Fibroblast of upper back skin (primary cell): ENCODE data around the gene SETMAR.
"Not testable (repeated sequence)": the region's sequence is repeated elsewhere in the genome, so short reads cannot be mapped to it uniquely, and the experiment has no call there.

Source experiments
- DNase-seq: peaks from one replicate; pipeline ENCODE4 v3.0.0-alpha.2; 2013

Gene SETMAR

DNA sequence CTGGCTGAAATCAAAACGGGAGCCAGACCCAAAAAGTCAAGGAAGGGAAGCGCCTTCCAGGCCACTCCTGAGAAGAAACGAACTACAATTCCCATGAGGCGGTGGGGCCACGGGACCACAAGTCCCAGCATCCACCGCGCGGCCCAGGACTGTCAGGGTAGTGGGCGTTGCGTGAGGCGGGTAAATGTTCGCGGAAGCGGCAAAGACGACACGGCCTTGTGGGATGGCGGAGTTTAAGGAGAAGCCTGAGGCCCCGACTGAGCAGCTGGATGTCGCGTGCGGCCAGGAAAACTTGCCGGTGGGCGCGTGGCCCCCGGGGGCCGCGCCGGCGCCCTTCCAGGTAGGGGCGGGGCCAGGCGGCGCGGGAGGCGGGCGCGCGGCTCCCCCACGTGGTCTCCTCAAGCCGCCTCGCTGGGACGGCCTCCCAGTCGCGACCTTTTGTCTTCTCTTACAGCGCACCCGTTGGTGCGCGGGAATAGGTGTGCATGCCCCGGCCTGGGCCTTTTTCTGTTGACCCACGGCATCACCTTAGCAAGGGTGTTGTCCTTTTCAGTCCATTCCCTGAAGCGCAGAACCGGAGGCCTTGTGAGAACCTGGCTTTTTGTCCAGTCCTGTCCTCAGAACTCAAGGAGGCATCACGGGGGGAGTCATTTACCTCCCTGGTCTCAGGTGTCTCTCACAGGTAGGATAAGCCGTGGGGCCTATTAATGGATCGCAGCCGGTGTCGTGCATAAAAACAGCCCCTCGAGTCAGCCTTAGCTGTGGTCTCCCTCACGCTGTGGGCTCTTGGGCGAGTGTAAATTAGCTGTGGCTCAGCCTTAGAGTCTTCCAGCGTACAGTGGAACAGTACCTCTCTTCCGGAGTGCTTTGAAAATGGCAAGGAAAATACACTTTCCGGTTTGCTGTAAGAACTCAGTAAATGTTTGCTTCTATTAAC, at the start of gene SETMAR:
Gene SETMAR, plus strand, starts transcription at position 183 of the 937 bp plus-strand sequence. Its CDS starts 2 bp downstream, at position 185.
- DNase-seq: peak; percentile 87

DNA sequence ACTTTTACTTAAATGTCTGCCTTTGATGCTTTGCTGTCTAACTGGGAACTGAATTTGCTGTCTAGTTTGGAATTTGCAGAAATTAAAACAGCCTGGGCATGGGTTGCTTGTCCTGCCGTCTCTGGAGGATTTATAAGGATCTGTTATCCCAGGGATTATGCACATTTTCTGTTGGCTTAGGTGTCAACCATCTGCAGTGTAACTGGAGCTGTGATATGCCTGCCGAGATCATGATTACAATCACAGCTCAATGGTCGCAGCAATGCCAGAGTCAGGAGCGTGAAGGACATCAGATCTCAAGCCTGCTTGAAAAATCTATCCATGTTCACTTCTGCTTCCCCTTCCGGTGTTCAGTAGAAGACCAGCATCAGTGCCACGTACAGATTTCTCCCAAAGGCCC, 41.8 kb upstream of the SETMAR start:
- no peak for DNase-seq

DNA sequence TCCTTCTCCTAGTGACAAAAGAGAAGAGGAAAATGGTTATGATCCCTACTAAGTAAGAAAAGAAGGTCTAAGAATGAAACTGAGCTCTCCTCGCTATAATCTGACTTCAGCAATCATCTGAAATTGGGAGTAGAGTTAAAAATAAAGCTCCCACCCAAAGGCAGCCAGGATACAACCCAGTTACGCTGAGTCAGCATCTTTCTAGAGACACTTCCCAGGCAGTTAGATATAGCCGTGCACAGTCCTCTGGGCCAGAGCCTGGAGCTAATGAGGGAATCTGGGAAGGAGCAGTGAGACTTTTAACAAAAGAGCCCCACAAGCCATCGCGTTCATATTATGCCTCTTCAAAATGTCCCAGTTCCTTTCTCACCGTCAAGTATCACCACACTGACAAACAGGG, 39.1 kb upstream of the SETMAR start:
- DNase-seq: no peak

DNA sequence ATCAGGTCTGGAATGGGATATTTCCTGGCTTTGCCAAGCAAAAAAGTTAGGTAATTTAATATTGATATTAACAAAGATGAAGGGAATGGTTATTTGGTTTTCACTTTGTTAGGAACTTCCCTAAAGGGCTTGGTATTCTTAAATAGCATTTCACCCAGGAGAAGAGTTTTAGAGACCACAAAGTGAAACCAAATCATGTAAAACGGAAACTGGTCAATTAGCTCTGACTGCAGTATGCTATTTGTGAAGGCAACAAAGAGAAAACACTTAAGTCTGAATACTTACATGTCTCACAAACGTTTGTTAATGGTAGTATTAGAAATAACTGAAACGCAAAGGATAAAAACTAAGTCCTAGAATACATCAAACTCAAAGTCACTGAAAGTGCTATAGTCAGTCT, 32.4 kb upstream of the SETMAR start:
- no peak for DNase-seq

DNA sequence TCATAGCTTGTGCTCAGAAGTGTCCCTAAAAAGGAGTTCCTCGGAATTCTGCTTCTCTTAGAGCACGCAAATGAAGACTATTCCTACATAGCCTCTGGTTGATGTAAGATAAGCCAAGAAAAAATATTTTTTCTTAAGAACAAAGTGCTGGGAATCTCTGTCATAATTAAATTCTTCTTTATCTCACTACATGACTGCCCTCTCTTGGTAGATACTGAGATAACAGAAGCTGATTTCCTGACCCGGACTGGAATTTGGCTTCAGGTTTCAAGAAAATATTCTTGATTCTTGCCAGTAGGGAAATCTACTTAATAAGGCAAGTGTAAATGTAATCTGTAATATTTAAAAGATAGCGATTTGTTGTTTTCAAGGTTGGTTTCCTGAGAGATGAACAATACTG, 31.3 kb upstream of the SETMAR start:
- peak; percentile 38 for DNase-seq

DNA sequence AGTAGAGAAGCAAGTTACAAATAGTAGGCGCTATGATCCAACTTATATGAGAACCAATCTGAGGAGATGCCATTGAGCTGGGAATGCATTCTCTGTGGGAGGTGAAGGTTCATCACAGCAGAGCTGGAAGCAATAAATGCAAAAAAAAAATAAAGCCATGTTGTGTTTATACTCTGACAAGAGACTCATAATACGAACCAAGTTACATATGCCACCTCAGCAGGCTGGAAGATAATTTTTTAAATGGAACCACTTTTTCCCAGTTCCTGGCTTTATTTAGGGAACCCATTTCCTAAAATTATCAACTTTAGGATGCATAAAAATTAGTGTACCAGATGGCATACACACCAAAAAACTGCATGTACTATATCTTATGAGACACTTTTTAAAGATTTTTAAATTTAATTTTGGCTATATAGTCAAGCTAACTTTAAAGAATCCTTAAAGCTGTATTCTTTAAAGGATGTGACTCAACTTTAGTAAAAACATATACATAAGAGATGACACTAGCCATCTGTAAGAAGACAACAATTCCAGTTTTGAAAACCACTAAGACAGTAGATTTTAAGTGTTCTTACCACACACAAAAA, 23.6 kb upstream of the SETMAR start:
- DNase-seq: no peak

DNA sequence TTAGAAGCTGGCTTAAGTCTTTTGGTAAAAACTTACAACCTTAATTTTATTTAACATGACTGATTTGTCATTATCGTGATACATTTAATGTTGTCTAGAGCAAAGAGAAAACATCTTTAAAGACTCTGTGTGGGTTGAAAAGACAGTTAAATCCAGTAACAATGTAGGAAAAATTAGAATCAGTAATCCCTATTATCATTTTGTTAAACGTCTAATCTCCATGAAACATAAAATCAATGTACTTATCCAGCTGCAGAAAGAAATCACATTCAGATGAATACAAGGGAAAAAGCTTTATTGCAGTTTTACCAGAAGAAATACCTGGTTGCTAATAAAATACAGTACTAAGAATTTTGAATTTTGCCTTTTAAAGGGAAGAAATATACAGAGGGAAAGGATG, 21.2 kb upstream of the SETMAR start:
- DNase-seq: no peak

DNA sequence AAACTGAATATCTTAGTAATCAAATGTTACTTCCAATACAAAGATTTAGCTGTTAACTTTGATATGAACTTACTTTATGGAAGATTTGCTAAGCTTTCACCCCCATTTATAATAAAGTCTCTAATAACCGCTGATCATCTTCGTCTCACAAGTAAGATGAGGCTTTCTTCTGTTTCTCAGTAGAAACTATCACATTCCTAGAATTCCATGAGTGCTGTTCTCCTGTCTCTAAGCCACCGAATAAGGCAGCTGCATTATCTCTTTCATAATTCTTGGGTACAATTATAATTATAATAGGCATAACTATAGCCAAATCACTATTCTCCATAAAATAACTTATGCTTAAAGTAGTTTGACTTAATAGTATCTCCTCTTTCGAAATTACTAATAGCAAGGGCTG, 18.3 kb upstream of the SETMAR start:
- no peak for DNase-seq

DNA sequence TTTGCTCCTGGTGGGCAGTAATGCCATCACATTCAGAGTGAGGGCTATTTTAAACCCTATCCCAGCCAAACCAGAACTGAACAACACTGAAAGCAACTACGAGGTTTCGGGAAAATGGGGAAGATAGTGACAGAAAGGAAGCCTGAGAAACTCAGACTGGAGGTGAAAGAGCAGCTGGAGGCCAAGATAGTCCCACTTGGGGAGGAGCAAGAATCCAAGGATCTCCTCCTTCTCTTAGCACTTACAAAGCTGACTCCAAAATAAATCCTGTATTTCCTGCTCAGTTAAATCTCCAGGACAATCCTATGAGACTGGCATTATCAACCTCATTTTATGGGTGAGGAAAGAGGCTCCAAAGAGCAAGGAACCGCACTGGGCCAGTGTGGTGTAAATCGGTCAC, 14.1 kb upstream of the SETMAR start:
- no peak for DNase-seq

DNA sequence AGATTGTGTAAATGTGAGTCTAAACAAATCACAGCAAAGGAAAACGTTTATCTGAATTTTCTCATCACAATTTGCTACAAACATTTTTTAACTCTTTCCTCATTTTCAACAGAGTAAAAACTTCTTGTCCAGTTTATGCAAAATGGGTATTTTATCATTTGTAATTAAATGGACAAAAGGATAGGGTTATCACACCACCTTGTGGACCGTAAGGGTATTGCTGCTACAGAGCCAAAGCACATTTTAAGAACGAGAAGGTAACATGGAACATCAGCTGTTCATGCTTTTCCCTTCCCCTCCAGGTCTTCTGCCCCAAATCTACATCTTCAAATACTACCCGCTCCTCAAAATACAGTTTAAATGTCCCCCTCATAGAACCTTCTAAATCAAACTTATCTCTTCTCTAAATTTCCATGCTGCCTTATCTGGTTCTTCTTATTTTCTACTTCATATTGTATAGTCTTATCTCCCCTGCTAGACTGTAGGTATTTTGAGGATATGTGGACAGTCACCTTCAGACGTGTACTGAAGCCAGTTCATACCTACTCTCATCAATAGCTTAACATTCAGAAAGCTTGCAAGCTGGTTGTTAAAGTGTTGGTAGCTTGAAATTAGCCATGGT, 12.8 kb upstream of the SETMAR start:
- peak; percentile 28 for DNase-seq

DNA sequence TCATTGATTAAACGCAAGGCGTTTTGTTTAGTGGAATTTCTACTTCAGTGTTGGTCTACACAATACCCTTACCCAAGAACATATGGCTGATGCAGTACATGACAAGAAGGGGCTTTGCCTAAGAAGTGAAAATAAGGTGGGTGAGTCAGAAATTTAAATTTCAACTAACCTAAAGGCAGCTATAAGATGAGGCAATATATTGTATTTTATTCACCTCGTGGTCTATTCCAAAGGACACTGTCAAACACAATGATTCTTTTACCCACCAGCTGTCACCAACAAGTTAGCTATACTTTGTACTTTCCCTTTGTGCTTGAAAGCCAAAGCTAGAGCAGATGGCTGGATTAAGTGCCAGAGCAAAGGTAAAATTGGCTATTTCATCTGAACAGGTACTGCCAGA, 10.9 kb upstream of the SETMAR start:
- DNase-seq: no peak

DNA sequence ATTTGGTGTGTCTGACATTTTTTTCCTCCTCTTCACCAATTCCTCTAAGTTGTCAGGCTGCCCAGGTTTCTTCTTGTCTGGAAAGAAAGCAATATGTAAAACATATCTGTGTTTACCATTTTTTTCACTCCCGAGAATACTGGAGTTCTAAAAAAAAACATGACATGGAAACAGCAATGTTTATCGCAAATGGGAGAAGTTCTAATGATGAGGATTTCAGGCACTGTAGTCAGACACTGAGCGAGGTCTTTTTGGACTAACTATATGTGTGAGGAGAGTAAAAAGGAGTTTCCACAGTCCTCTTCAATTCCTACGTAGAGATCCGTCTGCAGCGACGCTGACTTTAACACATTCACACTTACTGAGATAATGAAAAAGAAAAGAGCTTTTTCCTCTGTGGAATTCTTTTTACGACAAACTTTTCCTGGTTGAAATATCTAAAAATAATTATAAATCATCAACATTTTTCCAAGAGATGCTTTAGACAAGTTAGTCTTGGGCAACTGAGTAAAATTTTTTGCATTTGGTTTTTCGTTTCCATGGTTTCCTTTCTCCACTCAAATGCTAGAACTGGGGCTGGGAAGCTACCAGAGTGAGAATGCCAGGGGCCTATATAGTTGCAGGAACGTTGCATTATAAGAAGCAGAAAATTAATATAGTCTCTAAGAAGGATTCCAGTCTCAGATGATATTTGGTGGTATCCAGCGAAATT, 8.4 kb upstream of the SETMAR start:
- DNase-seq: no peak

DNA sequence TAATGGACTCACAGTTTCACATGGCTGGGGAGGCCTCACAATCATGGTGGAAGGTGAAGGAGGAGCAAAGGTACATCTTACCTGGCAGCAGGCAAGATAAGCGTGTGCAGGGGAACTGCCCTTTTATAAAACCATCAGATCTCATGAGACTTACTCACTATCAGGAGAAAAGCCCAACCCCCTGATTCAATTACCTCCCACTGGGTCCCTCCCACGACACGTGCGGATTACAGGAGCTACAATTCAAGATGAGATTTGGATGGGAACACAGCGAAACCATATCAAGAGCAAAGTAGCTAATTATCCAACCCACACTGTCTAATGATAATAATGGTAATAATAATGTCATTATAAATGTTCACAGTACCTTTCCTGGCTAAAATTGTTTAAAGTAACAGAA, 6.7 kb upstream of the SETMAR start:
- DNase-seq: not testable (repeated sequence)

DNA sequence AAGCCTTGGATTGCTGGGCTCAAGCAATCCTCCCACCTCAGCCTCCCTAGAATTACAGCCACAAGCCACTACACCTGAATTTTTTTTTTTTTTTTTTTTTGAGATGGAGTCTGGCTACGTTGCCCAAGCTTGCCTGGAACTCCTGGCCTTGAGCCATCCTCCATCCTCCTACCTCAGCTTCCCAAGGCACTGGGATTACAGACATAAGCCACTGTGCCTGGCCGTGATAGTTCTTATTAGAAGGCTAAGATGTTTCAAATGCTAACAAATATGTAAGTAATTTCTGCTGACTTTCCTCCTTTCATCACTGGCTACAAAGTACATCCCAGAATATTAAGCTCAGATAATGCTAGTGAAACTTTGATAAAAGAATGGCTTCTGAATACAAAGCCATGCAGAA, 5.7 kb upstream of the SETMAR start:
- no peak for DNase-seq

DNA sequence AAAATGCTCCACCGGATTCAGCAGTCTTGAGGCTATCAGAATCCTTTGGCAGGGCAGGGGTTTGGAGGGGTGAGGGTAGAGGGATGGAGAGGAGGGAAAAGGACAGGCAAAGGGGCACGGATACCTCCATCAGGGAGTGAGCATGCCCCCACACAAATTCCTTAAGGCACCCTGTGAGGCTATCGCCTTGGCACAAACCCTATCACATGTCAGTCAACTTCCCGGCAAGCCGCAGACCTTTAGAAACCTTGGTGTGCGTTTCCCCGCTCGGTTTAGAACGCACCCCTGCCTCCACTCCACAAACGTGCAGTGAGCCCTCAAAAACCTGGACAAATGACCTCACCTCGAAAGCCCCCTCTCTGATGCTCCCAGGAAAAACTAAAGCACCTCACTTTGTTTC, 422 bp upstream of the SETMAR start:
- no peak for DNase-seq

DNA sequence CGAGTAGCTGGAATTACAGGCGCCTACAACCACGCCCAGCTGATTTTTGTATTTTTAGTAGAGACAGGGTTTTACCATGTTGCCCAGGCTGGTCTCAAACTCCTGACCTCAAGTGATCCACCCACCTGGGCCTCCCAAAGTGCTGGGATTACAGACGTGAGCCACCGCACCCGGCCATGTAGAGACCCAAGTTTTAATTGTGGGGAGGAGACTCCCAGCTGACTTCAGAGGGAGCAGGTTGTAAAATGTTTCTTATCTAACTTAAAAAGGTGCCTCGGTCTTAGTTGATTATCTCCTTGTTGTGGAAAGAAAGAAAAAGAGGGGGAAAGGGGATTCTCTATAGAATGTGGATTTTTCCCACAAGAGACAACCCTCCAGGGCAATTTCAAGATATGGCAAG, 2.0 kb downstream of the SETMAR start:
- DNase-seq: not testable (repeated sequence)

DNA sequence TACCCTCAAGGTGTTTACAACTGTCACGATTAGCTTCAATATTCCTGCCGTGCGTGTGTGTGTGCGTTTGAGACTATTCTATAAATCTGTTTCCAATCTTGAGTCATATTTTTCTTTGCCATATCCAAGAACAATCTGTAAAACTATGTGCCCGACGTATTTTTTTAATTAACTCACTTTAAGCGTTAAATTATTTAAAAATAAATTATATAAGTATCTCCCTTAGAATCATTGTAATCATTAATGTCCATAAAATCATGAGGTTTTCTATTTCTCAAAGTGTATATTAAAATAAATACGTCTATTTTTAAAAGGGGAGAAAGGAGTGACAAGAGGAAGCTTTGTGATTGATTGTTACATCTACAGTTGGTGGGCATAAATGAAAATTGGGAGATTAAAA, 2.9 kb downstream of the SETMAR start:
- DNase-seq: no peak

DNA sequence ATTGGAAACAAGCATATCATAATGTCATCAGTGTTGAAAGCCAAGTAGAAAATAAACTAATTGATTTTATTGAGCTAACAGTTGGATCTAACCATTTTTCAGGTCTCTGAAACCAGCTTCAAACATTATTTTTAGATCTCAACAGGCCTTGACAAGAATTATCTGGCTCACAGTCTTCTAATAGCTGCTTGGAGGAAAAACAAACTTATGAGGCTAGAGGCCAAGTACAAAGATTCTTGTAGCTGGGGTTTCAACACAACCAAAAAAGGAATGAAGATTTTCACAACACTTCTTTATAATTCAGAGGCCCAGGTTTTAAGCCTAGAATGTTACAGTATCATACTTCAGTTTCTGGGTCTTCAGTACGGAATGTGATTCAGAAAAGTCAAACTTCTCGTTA, 3.7 kb downstream of the SETMAR start:
- no peak for DNase-seq

DNA sequence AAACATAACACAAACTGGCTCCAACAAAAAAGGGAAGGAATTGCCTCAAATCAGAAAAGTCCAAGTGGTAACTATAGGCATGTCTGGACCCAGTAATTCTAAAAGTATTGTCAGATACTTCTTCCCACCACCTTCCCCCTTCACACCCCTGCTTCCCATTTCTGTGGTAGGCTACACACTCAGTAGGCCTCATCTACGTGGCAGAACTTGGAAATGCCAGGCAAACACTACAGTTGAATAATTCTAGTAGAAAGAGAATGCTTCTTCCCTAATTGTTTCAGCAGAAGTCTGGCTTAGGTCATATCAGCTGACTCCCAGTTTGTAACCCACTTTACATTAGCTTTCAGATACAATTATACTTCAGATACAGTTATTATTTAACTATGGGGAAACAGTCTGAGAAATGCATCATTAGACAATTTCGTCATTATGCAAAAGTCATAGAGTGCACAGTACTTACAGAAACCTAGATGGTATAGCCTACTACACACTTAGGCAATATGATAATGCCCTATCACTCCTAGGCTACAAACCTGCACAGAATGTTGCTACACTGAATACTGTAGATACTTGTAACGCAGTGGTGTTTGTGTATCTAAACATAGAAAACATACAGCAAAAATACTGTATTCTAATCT, 6.4 kb downstream of the SETMAR start:
- DNase-seq: no peak

DNA sequence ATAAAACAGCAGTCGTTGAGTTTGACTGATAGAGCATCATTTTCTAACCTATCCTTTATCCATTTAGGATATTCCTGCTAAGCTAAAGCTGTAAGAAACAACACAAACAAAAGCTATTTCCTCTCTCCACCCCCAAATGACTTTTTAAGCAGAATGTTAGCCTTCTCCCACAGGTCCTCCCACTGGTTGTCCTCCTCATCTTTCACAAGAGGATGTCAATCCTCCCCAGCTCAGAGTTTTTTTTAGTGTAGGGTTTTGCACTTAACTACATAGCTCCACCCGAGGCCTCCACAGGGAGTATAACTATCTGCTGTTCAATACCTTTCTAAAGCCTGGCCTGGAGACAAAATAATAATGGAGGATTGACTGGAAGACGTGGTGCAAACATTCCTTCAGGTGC, 7.8 kb downstream of the SETMAR start:
- no peak for DNase-seq

DNA sequence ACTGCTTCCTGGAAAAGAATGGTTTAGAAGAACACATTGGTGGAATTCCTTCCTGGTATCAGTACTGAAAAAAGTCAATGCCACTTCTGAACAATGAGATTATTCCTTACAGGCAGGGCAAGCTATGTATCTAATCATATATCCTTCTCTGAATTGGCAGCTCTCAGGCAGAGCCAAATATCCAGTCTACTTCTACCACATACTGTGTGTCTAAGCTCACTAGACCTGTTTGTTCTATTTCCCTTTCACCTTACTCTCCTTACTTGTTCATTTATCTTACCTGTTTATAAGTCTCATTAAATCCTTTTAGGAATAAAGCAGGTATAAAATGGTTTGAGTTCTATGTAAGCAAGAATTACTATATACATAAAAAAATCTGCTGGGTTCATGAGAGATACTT, 8.3 kb downstream of the SETMAR start:
- DNase-seq: no peak

DNA sequence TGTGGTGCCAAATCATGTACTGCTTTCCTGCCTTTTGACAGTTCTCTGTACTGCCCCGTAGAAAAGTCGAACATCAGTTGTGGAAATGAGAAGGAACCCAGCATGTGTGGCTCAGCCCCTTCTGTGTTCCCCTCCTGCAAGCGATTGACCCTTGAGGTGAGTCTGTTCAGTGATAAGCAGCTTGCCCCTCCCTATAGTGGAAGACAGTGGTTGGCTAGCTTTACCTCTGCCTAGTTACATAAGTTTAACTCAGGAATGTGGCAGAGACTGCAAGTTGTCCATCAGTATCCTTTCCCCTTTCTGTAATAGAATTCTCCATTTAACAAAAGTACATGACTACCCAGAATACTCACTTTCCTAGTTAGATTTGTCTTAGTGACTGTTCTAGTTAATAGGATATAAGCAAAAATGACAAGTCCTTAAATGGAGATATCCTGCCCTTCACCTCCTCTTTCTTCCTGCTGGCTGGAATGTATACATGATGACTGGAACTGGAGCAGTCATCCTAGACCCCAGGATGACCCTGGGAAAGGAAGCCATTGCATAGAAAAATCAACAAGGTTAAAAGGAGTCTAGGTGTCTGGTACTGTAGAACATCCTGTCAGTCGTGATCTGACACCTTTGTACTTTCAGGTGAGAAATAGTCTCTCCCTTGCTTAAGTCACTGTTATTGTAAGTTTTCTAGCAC, 10.6 kb downstream of the SETMAR start:
- peak; percentile 19 for DNase-seq
